ACHN (cell line): ENCODE results near the gene SGTA.
"Not testable (repeated sequence)": the region's sequence is repeated elsewhere in the genome, so short reads cannot be mapped to it uniquely, and the experiment has no call there.

Experiments
- DNase-seq: peaks from one replicate; pipeline ENCODE4 v3.0.0-alpha.2; 2015
- in situ Hi-C: cut with HindIII; loops from 2 replicates; pipeline ENCODE4 v1.10.0; 2017; ENCODE audit warnings: low sequenced_read_pairs, low pct_ligation_motif_present, low pct_unique_long_range_greater_than_20kb

Gene SGTA

GRCh38 chr19:2782936-2783780, at the start of gene SGTA:
SGTA (minus strand) TSS chr19:2783273; CDS start chr19:2769068, 14,205 bp downstream.
- peak; percentile 98 for DNase-seq
- in situ Hi-C loops, result no loop called here

GRCh38 chr19:2827840-2828489, 44.9 kb upstream of the SGTA start:
- no peak for DNase-seq
- in situ Hi-C loops, result no loop called here

- in situ Hi-C loops, result no loop called here
These were observed 43.9 kb upstream of the SGTA start for GRCh38 chr19:2827022-2827421.

GRCh38 chr19:2824129-2824528, 41.1 kb upstream of the SGTA start:
- DNase-seq, result no peak
- in situ Hi-C loops, result no loop called here

More at GRCh38 chr19:2827022-2827421, 43.9 kb upstream of the SGTA start:
- no peak for DNase-seq

- DNase-seq, result no peak
These were observed 40.6 kb upstream of the SGTA start for GRCh38 chr19:2823646-2824045.

GRCh38 chr19:2822846-2823245, 39.8 kb upstream of the SGTA start:
- DNase-seq, result no peak
- in situ Hi-C loops, result no loop called here

More at GRCh38 chr19:2823646-2824045, 40.6 kb upstream of the SGTA start:
- in situ Hi-C loops, result no loop called here

GRCh38 chr19:2820112-2820702, 37.1 kb upstream of the SGTA start:
- DNase-seq, result no peak
- in situ Hi-C loops, result no loop called here

- DNase-seq, result peak; percentile 92
- in situ Hi-C loops, result no loop called here
These were observed 36.6 kb upstream of the SGTA start, which contains the start of gene ZNF554 for GRCh38 chr19:2819540-2820111. ZNF554 (plus strand) TSS chr19:2819868; CDS start chr19:2820072, 204 bp downstream.

GRCh38 chr19:2817237-2817829, 34.3 kb upstream of the SGTA start:
- DNase-seq, in situ Hi-C loops: not testable (repeated sequence)

GRCh38 chr19:2816641-2817040, 33.6 kb upstream of the SGTA start:
- DNase-seq, result no peak
- in situ Hi-C loops, result no loop called here

- in situ Hi-C loops, result no loop called here
These were observed 32.9 kb upstream of the SGTA start for GRCh38 chr19:2815923-2816322.

GRCh38 chr19:2815191-2815614, 32.1 kb upstream of the SGTA start:
- no peak for DNase-seq
- in situ Hi-C loops, result no loop called here

More at GRCh38 chr19:2815923-2816322, 32.9 kb upstream of the SGTA start:
- no peak for DNase-seq

- DNase-seq, result no peak
- in situ Hi-C loops, result no loop called here
These were observed 31.4 kb upstream of the SGTA start for GRCh38 chr19:2814426-2814825.

GRCh38 chr19:2813235-2814160, 30.4 kb upstream of the SGTA start:
- in situ Hi-C loops, result no loop called here
- no peak for DNase-seq

- in situ Hi-C loops, result no loop called here
- DNase-seq, result no peak
These were observed 29.6 kb upstream of the SGTA start for GRCh38 chr19:2812414-2813234.

GRCh38 chr19:2811735-2812413, 28.8 kb upstream of the SGTA start:
- no peak for DNase-seq
- in situ Hi-C loops, result no loop called here
